ENCODE measurements around the gene INHA. TPM values are rescaled to one million over a fixed set of nuclear protein-coding genes. Genes with fewer than 3 reads are reported as not detected.

The INHA gene
- total and polyA plus RNA-seq, 2 experiments from 2014 or later: 3.3 to 8.1 TPM

- Histone ChIP-seq H2AFZ (no peak overlapping the region), H3K4me3 (no peak overlapping the region), H3K27me3 (no peaks in the 10 kb centered on the region), H3K9me3 (ENCODE audit: low read depth) (no peaks in the 10 kb centered on the region), H3K36me3 (replicated peaks; ENCODE audit: insufficient read depth, low read depth) (no peaks in the 10 kb centered on the region), H3K79me2 (no peaks in the 10 kb centered on the region), H3K9me2 (replicated peaks; ENCODE audit: insufficient read depth) (no peaks in the 10 kb centered on the region), H3K4me1 (ENCODE audit: insufficient read depth) (no peaks in the 10 kb centered on the region), H4K20me1 (ENCODE audit: insufficient read depth, poor library complexity, severe bottlenecking) (no peaks in the 10 kb centered on the region), H3K4me2 (no peak overlapping the region), H3K27ac (no peak overlapping the region)
- TF ChIP-seq EZH2phosphoT487 (IDR thresholded peaks at IDR 0.05; ENCODE audit: low read depth, severe bottlenecking, unreplicated experiment) (no peak), CTCF (IDR thresholded peaks at IDR 0.05; ENCODE audit: poor library complexity) (no peak), EZH2 (IDR thresholded peaks at IDR 0.05; ENCODE audit: borderline replicate concordance) (no peak)
- 95% methylated on average over 13 of the region's 13 CpGs for WGBS (ENCODE audit: low lambda C conversion rate, missing lambda C conversion rate)
- no peak for DNase-seq (ENCODE audit: low spot score)
Observed at GRCh38 chr2:219609149-219609750, 37.1 kb downstream of the INHA start.

- no peak for DNase-seq (ENCODE audit: low spot score)
- Histone ChIP-seq H3K79me2 (no peaks in the 10 kb centered on the region), H3K9me3 (ENCODE audit: low read depth) (no peaks in the 10 kb centered on the region), H3K27ac (no peak overlapping the region), H2AFZ (no peak overlapping the region), H3K4me2 (no peak overlapping the region), H3K36me3 (replicated peaks; ENCODE audit: insufficient read depth, low read depth) (no peaks in the 10 kb centered on the region), H3K27me3 (no peaks in the 10 kb centered on the region), H3K9me2 (replicated peaks; ENCODE audit: insufficient read depth) (no peaks in the 10 kb centered on the region), H4K20me1 (ENCODE audit: insufficient read depth, poor library complexity, severe bottlenecking) (no peaks in the 10 kb centered on the region), H3K4me1 (ENCODE audit: insufficient read depth) (no peaks in the 10 kb centered on the region), H3K4me3 (no peak overlapping the region)
- TF ChIP-seq EZH2 (IDR thresholded peaks at IDR 0.05; ENCODE audit: borderline replicate concordance) (no peak), EZH2phosphoT487 (IDR thresholded peaks at IDR 0.05; ENCODE audit: low read depth, severe bottlenecking, unreplicated experiment) (no peak), CTCF (IDR thresholded peaks at IDR 0.05; ENCODE audit: poor library complexity) (no peak)
- 95% methylated on average over 8 of the region's 9 CpGs for WGBS (ENCODE audit: low lambda C conversion rate, missing lambda C conversion rate)
Observed at GRCh38 chr2:219611306-219611705, 39.2 kb downstream of the INHA start.

- Histone ChIP-seq H3K4me1 (ENCODE audit: insufficient read depth) (no peaks in the 10 kb centered on the region), H3K9me3 (ENCODE audit: low read depth) (no peaks in the 10 kb centered on the region), H3K36me3 (replicated peaks; ENCODE audit: insufficient read depth, low read depth) (no peaks in the 10 kb centered on the region), H4K20me1 (ENCODE audit: insufficient read depth, poor library complexity, severe bottlenecking) (no peaks in the 10 kb centered on the region), H3K79me2 (no peaks in the 10 kb centered on the region), H3K9me2 (replicated peaks; ENCODE audit: insufficient read depth) (no peaks in the 10 kb centered on the region), H2AFZ (no peak overlapping the region), H3K27me3 (no peaks in the 10 kb centered on the region), H3K4me2 (no peak overlapping the region), H3K27ac (no peak overlapping the region), H3K4me3 (no peak overlapping the region)
- 76% methylated on average over 12 of the region's 12 CpGs for WGBS (ENCODE audit: low lambda C conversion rate, missing lambda C conversion rate)
- no peak for DNase-seq (ENCODE audit: low spot score)
- TF ChIP-seq CTCF (IDR thresholded peaks at IDR 0.05; ENCODE audit: poor library complexity): no peak
- no peak for TF ChIP-seq EZH2 (IDR thresholded peaks at IDR 0.05; ENCODE audit: borderline replicate concordance)
- no peak for TF ChIP-seq EZH2phosphoT487 (IDR thresholded peaks at IDR 0.05; ENCODE audit: low read depth, severe bottlenecking, unreplicated experiment)
Observed at GRCh38 chr2:219611866-219612576, 39.9 kb downstream of the INHA start.
